ENCODE results near the gene DNAJA2. TPM values are rescaled to one million over a fixed set of nuclear protein-coding genes. Genes with fewer than 3 reads are reported as not detected.
A peak's percentile ranks its signal among the peaks of the same experiment; 100 is the strongest.
"Not testable (repeated sequence)": the region's sequence is repeated elsewhere in the genome, so short reads cannot be mapped to it uniquely, and the experiment has no call there.

Gene DNAJA2
- total and polyA plus RNA-seq, 8 donors, result 7.5 to 80.6 (median 40.9) TPM

DNA sequence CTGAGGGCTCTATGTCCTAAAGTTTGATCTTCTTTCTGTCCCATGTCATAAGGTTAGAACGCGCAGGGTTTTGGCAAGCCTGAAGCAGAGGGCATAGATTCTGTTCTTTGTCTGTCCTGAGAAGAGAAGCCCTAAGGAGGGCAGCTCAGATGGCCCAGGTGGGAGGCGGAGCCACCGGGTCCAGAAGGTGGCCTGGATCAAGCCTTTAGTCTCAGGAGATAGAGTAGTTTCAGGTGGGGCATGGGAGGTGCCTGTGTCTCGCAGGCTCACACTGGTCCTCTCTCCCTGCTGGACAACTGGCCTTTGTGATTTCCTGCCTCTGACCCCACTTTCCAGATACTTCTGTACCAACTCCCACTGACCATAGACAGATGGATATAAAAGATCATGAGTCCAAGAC is 44.2 kb upstream of the DNAJA2 start:
- Histone ChIP-seq H3K4me3 (no peak overlapping the region), H3K27ac (no peak overlapping the region), H3K36me3 (no peaks in the 10 kb centered on the region), H3K27me3 (peaks cover 0 to 8% (median 0%) of the 10 kb centered on the region in 3 donors), H3K4me1 (peaks cover 0 to 11% (median 0%) of the 10 kb centered on the region in 4 donors), H3K9me3 (no peaks in the 10 kb centered on the region)
- TF ChIP-seq, protein P1, sequence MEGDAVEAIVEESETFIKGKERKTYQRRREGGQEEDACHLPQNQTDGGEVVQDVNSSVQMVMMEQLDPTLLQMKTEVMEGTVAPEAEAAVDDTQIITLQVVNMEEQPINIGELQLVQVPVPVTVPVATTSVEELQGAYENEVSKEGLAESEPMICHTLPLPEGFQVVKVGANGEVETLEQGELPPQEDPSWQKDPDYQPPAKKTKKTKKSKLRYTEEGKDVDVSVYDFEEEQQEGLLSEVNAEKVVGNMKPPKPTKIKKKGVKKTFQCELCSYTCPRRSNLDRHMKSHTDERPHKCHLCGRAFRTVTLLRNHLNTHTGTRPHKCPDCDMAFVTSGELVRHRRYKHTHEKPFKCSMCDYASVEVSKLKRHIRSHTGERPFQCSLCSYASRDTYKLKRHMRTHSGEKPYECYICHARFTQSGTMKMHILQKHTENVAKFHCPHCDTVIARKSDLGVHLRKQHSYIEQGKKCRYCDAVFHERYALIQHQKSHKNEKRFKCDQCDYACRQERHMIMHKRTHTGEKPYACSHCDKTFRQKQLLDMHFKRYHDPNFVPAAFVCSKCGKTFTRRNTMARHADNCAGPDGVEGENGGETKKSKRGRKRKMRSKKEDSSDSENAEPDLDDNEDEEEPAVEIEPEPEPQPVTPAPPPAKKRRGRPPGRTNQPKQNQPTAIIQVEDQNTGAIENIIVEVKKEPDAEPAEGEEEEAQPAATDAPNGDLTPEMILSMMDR (IDR thresholded peaks at IDR 0.05), result no peak
- no peak for TF ChIP-seq POLR2A (IDR thresholded peaks at IDR 0.05)
- TF ChIP-seq POLR2AphosphoS5 (IDR thresholded peaks at IDR 0.05), result no peak
- TF ChIP-seq EP300 (IDR thresholded peaks at IDR 0.05), result no peak
- intact Hi-C loops (cut with DNase I; ENCODE audit: low total_unique reads), result no loop called here
- WGBS, 5 donors, result 80 to 92% (median 88%) methylated on average over 5 of the region's 5 CpGs
- DNase-seq, result no peak

DNA sequence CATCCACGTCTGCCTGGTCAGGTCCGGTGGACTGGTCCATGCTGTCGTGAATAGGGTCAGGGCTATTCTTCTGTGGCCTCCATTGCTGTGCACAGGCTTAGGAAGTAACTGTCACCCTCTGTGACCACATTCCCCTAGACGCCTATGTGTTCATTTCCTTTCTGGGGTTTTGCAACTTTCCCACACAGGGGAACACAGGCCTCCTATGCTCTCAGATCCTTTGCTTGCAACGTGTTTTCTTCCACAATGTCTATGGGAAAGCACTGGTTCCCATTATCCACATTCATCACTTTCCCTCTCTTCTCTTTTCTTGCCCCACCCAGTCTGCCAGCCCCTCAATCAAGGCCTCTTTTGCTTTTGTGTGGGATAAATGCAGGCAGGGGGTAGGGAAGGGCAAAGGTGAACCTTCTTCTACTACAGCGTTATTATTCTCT is 43.2 kb upstream of the DNAJA2 start:
- intact Hi-C loops (cut with DNase I; ENCODE audit: low total_unique reads), result no loop called here
- TF ChIP-seq POLR2A (IDR thresholded peaks at IDR 0.05), result no peak
- TF ChIP-seq EP300 (IDR thresholded peaks at IDR 0.05), result no peak
- TF ChIP-seq, protein P1 (IDR thresholded peaks at IDR 0.05), result no peak
- no peak for TF ChIP-seq POLR2AphosphoS5 (IDR thresholded peaks at IDR 0.05)
- DNase-seq, result no peak
- Histone ChIP-seq H3K36me3 (no peaks in the 10 kb centered on the region), H3K4me3 (no peak overlapping the region), H3K9me3 (no peaks in the 10 kb centered on the region), H3K4me1 (peaks cover 0 to 11% (median 0%) of the 10 kb centered on the region in 4 donors), H3K27me3 (peaks cover 0 to 8% (median 0%) of the 10 kb centered on the region in 3 donors), H3K27ac (peak overlapping the region in 2 of 5 donors; percentile 18 to 32)
- WGBS, 5 donors, result 63 to 77% (median 75%) methylated on average over 5 to 6 of the region's 6 CpGs

DNA sequence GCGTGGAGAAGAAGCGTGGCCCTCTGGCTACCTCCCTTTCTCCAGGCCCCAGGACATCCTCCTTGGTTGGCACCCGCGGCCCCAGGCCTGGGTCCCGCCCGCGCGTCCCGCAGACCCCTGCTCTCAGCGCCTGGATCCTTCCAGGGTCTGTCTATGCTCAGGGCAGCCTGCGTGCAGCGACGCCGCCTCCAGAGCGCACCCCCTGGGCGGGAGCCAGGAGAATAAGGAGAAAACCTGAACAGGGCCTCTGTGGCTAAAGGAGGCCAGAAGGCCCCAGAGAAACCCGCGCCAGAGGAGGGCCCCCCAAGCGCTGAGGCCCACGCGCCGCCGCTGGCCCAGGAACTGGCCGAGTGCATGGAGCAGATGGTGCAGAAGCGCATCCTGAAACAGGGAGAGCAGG is 40.4 kb upstream of the DNAJA2 start:
- no peaks in the 10 kb centered on the region for H3K36me3 ChIP-seq

DNA sequence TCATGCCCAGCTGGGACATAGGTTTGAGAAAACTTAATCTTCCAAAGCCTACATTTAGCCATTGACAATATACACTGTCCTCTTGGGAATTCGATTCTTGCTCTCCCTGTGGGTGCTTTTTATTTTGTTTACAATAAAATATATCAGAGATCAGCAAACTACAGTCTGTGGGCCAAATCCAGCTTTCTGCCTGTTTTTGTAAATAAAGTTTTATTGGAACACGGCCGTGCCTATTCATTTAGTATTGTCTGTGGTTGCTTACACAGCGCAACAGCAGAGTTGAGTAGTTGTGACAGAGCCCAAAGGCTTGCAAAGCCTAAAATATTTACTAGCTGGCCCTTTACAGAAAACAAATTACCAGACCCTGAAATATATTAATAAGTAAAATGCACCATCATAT is 39.7 kb upstream of the DNAJA2 start:
- H3K36me3 ChIP-seq, result no peaks in the 10 kb centered on the region
- H3K4me1 ChIP-seq, result peaks cover 0 to 11% (median 0%) of the 10 kb centered on the region in 4 donors
- H3K27me3 ChIP-seq, result peaks cover 0 to 8% (median 0%) of the 10 kb centered on the region in 3 donors
- no peaks in the 10 kb centered on the region for H3K9me3 ChIP-seq
- no peak for TF ChIP-seq POLR2AphosphoS5 (IDR thresholded peaks at IDR 0.05)
- TF ChIP-seq POLR2A (IDR thresholded peaks at IDR 0.05), result no peak
- no peak for TF ChIP-seq EP300 (IDR thresholded peaks at IDR 0.05)
- TF ChIP-seq, protein P1 (IDR thresholded peaks at IDR 0.05), result no peak
- H3K4me3 ChIP-seq, result no peak overlapping the region
- intact Hi-C loops (cut with DNase I; ENCODE audit: low total_unique reads), result no loop called here
- no peak for DNase-seq
- no peak overlapping the region for H3K27ac ChIP-seq
- 85 to 93% (median 89%) methylated on average over 4 of the region's 4 CpGs for WGBS, 5 donors

More for the DNA sequence above, 40.4 kb upstream of the DNAJA2 start:
- intact Hi-C loops (cut with DNase I; ENCODE audit: low total_unique reads), result no loop called here
- WGBS, 5 donors, result 76 to 88% (median 81%) methylated on average over 10 to 25 of the region's 25 CpGs
- H3K27me3 ChIP-seq, result peaks cover 0 to 8% (median 0%) of the 10 kb centered on the region in 3 donors
- no peak for TF ChIP-seq POLR2AphosphoS5 (IDR thresholded peaks at IDR 0.05)
- TF ChIP-seq EP300 (IDR thresholded peaks at IDR 0.05), result no peak
- no peak for TF ChIP-seq POLR2A (IDR thresholded peaks at IDR 0.05)
- TF ChIP-seq, protein P1 (IDR thresholded peaks at IDR 0.05), result no peak
- no peak overlapping the region for H3K27ac ChIP-seq
- no peak for DNase-seq
- H3K4me3 ChIP-seq, result no peak overlapping the region
- peaks cover 0 to 11% (median 0%) of the 10 kb centered on the region in 4 donors for H3K4me1 ChIP-seq
- no peaks in the 10 kb centered on the region for H3K9me3 ChIP-seq

DNA sequence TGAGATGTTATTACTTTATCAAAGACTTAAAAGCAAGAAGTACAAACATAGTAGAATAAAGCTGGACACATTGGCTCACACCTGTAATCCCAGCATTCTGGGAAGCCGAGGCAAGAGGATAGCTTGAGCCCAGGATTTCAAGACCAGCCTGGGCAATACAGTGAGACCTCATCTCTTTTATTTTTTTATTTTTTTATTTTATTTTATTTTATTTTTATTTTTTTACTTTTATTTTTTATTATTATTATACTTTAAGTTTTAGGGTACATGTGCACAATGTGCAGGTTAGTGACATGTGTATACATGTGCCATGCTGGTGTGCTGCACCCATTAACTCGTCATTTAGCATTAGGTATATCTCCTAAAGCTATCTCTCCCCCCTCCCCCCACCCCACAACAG is 37.3 kb upstream of the DNAJA2 start:
- H3K9me3 ChIP-seq; H3K4me1 ChIP-seq; H3K36me3 ChIP-seq; H3K27ac ChIP-seq; DNase-seq; intact Hi-C loops (cut with DNase I; ENCODE audit: low total_unique reads); H3K27me3 ChIP-seq; H3K4me3 ChIP-seq: not testable (repeated sequence)
- WGBS, 5 donors, result 78 to 88% (median 85%) methylated on average over 2 of the region's 2 CpGs

Measured in stomach (tissue), 9 donors.